HepG2 (cell line): ENCODE results near the gene STAG3. TPM values are rescaled to one million over a fixed set of nuclear protein-coding genes. Genes with fewer than 3 reads are reported as not detected.
A peak's percentile ranks its signal among the peaks of the same experiment; 100 is the strongest.

ENCODE experiments used
- ARNT2 ChIP-seq: sonication (generic); formaldehyde crosslinking; IDR thresholded peaks from 2 replicates; pipeline ENCODE4 v1.8.0; 2022; ENCODE audit warnings: mild to moderate bottlenecking, low read depth, missing genetic modification reagents, moderate library complexity
- ARNTL ChIP-seq: sonication (generic); formaldehyde crosslinking; IDR thresholded peaks from 2 replicates; pipeline ENCODE4 v1.4.0; 2020; ENCODE audit warnings: mild to moderate bottlenecking, missing genetic modification reagents
- CBX5 ChIP-seq: sonication (generic); formaldehyde crosslinking; IDR thresholded peaks from 2 replicates; pipeline ENCODE4 v1.4.0; 2020; ENCODE audit warnings: missing genetic modification reagents, borderline replicate concordance
- FIP1L1 ChIP-seq: fragments of 200-400 bp; formaldehyde crosslinking; IDR thresholded peaks from 2 replicates; pipeline ENCODE4 v1.6.1; 2018; ENCODE audit warnings: low read depth, mild to moderate bottlenecking, low read length, moderate library complexity, borderline replicate concordance; ENCODE audit not compliant: insufficient read depth
- FLYWCH1 ChIP-seq: sonication (generic); formaldehyde crosslinking; IDR thresholded peaks from 2 replicates; pipeline ENCODE4 v1.8.1; 2023; ENCODE audit warnings: mild to moderate bottlenecking, missing genetic modification reagents
- HINFP ChIP-seq: sonication (generic); formaldehyde crosslinking; IDR thresholded peaks from 2 replicates; pipeline ENCODE4 v1.4.0; 2020; ENCODE audit warnings: low read depth, mild to moderate bottlenecking, missing genetic modification reagents
- KDM5B ChIP-seq: sonication (generic); formaldehyde crosslinking; IDR thresholded peaks from 2 replicates; pipeline ENCODE4 v1.4.0; 2020; ENCODE audit warnings: missing genetic modification reagents, mild to moderate bottlenecking, borderline replicate concordance
- MBNL3 ChIP-seq: fragments of 250-450 bp; sonication (Bioruptor Pico); conservative IDR thresholded peaks from 2 replicates; pipeline ENCODE4 v1.8.0; 2022; ENCODE audit warnings: mild to moderate bottlenecking, inconsistent platforms
- MTA1 ChIP-seq: sonication (generic); formaldehyde crosslinking; IDR thresholded peaks from 2 replicates; pipeline ENCODE4 v1.4.0; 2020; ENCODE audit warnings: missing genetic modification reagents, mild to moderate bottlenecking, borderline replicate concordance
- NBN ChIP-seq: fragments of 450-650 bp; conservative IDR thresholded peaks from 2 replicates; pipeline ENCODE4 v1.6.1; 2017
- NRL ChIP-seq: sonication (generic); formaldehyde crosslinking; IDR thresholded peaks from 2 replicates; pipeline ENCODE4 v1.5.0; 2020; ENCODE audit warnings: missing genetic modification reagents, mild to moderate bottlenecking, moderate library complexity, borderline replicate concordance
- SOX13 ChIP-seq, 3 experiments: fragments of 450-650 bp in 1 of 3; sonication (generic) in 1 of 3; formaldehyde crosslinking in 1 of 3; IDR thresholded peaks in 2 of 3; conservative IDR thresholded peaks in 1 of 3; 2 replicates each; pipeline versions ENCODE4 v1.5.0 to v1.6.1; 2016 to 2020; ENCODE audit warnings: antibody characterized with exemption in 1 of 3, mild to moderate bottlenecking in 1 of 3, missing compliant biosample characterization in 1 of 3, missing genetic modification reagents in 1 of 3, moderate library complexity in 1 of 3
- SP2 ChIP-seq: sonication (generic); formaldehyde crosslinking; IDR thresholded peaks from 2 replicates; pipeline ENCODE4 v1.5.1; 2020; ENCODE audit warnings: mild to moderate bottlenecking, missing genetic modification reagents
- TSC22D2 ChIP-seq: sonication (generic); formaldehyde crosslinking; IDR thresholded peaks from 2 replicates; pipeline ENCODE4 v1.5.1; 2020; ENCODE audit warnings: missing genetic modification reagents, mild to moderate bottlenecking, borderline replicate concordance
- ZFP36L2 ChIP-seq: sonication (generic); formaldehyde crosslinking; IDR thresholded peaks from 2 replicates; pipeline ENCODE4 v1.4.0; 2020; ENCODE audit warnings: missing genetic modification reagents
- ZNF17 ChIP-seq: sonication (generic); formaldehyde crosslinking; IDR thresholded peaks from 2 replicates; pipeline ENCODE4 v1.5.0; 2020; ENCODE audit warnings: mild to moderate bottlenecking, missing genetic modification reagents
- ZNF335 ChIP-seq: sonication (generic); formaldehyde crosslinking; IDR thresholded peaks from 2 replicates; pipeline ENCODE4 v1.4.0; 2020; ENCODE audit warnings: missing genetic modification reagents
- ZNF563 ChIP-seq: sonication (generic); formaldehyde crosslinking; IDR thresholded peaks from 2 replicates; pipeline ENCODE4 v1.8.0; 2022; ENCODE audit warnings: mild to moderate bottlenecking, moderate library complexity, missing genetic modification reagents
- ZNF781 ChIP-seq: sonication (generic); formaldehyde crosslinking; IDR thresholded peaks from 2 replicates; pipeline ENCODE4 v1.5.1; 2020; ENCODE audit warnings: borderline replicate concordance, mild to moderate bottlenecking, missing genetic modification reagents; ENCODE audit errors: not compliant biosample characterization
- ZNF841 ChIP-seq: sonication (generic); formaldehyde crosslinking; IDR thresholded peaks from 2 replicates; pipeline ENCODE4 v1.8.1; 2023; ENCODE audit warnings: missing genetic modification reagents, borderline replicate concordance
- polyA plus RNA-seq, 8 experiments: library from polyadenylated mRNA; depleted of rRNA in 3 of 8; stranded (reverse) in 7 of 8; unstranded in 1 of 8; fragments of >200 nt; fragmentation: Illumina TruSeq in 4 of 8; extraction: Trizol in 4 of 8; gene quantifications; 2 replicates each; pipeline versions ENCODE4 v1.2.1 to v1.2.3, GENCODE V29; 2011 to 2016; ENCODE audit warnings: low read depth in 4 of 8, missing spikeins in 1 of 8, mixed read lengths in 1 of 8; ENCODE audit not compliant: insufficient read depth in 1 of 8
- total RNA-seq, 5 experiments: library from RNA; depleted of rRNA; stranded (reverse); fragments of >200 nt; fragmentation: Illumina TruSeq; extraction: Trizol; gene quantifications; 2 replicates each; pipeline ENCODE4 v1.2.3, GENCODE V29; 2016; ENCODE audit warnings: low read depth in 1 of 5
- TF ChIP-seq, protein P1 (sequence below): sonication (generic); formaldehyde crosslinking; IDR thresholded peaks from 2 replicates; pipeline ENCODE4 v1.4.0; 2020; ENCODE audit warnings: missing genetic modification reagents
- TF ChIP-seq, protein P2 (sequence below): sonication (generic); formaldehyde crosslinking; IDR thresholded peaks from 2 replicates; pipeline ENCODE4 v1.5.0; 2020; ENCODE audit warnings: mild to moderate bottlenecking, missing genetic modification reagents, borderline replicate concordance

Gene STAG3
- total and polyA plus RNA-seq, 2 of the 13 experiments (the other 11 are each of a cell fraction or from before 2014, with no cell fraction given) = 0.09 to 0.33 TPM

DNA sequence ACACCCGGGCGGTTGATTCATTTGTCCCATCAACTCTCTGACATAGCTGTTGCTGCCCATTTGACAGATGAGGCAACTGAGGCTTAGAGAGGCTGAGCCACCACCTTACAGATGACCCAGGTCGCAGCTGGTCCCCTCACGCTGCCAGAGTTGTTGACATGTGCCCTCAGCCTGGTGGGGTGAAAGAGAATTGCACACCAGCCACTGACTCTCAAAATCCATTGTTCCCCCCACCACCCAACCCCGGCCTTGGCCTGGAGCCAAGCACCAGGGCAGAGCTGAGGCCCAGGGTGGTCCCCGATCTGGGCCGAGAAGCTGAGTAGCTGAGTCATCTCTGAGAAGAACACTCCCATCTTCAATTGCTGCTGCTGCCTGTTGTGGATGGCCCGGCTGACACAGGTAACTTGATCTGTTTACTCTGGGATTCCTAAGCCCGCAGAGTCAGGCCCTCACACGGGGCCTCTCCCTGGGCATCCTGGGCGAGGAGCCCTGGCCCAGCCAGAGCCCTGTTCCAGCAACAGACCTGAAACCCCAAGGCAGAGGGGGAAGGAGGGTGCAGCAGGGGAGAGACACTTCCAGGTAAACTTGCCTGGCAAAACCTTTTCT is 69.5 kb downstream of the STAG3 start (continued):
- TF ChIP-seq SOX13 (IDR thresholded peaks at IDR 0.05) (no peak), SOX13 (CRISPR knock-in tag; conservative IDR thresholded peaks at IDR 0.05 in 1 of 2, IDR thresholded peaks at IDR 0.05 in 1 of 2) (peak in 1 of 2 experiments; percentile 75; a peak in 2 of 4 replicates), CBX5 (CRISPR knock-in tag) (no peak), FIP1L1 (no peak), ZNF781 (CRISPR knock-in tag) (no peak), TSC22D2 (no peak), HINFP (CRISPR knock-in tag) (no peak), ZNF17 (no peak), MTA1 (CRISPR knock-in tag) (peak; percentile 68), FLYWCH1 (CRISPR knock-in tag) (no peak), ZFP36L2 (CRISPR knock-in tag) (no peak), ZNF563 (CRISPR knock-in tag) (no peak), SP2 (CRISPR knock-in tag) (no peak), NRL (CRISPR knock-in tag) (no peak), ARNT2 (CRISPR knock-in tag) (no peak), ZNF841 (no peak), ARNTL (CRISPR knock-in tag) (0 out of 2 replicates have a peak, but pooled peaks have one; percentile 39), MBNL3 (no peak), NBN (no peak), ZNF335 (no peak), KDM5B (CRISPR knock-in tag) (no peak)
- TF ChIP-seq, protein P1, sequence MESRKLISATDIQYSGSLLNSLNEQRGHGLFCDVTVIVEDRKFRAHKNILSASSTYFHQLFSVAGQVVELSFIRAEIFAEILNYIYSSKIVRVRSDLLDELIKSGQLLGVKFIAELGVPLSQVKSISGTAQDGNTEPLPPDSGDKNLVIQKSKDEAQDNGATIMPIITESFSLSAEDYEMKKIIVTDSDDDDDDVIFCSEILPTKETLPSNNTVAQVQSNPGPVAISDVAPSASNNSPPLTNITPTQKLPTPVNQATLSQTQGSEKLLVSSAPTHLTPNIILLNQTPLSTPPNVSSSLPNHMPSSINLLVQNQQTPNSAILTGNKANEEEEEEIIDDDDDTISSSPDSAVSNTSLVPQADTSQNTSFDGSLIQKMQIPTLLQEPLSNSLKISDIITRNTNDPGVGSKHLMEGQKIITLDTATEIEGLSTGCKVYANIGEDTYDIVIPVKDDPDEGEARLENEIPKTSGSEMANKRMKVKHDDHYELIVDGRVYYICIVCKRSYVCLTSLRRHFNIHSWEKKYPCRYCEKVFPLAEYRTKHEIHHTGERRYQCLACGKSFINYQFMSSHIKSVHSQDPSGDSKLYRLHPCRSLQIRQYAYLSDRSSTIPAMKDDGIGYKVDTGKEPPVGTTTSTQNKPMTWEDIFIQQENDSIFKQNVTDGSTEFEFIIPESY (CRISPR knock-in tag) = no peak
- TF ChIP-seq, protein P2, sequence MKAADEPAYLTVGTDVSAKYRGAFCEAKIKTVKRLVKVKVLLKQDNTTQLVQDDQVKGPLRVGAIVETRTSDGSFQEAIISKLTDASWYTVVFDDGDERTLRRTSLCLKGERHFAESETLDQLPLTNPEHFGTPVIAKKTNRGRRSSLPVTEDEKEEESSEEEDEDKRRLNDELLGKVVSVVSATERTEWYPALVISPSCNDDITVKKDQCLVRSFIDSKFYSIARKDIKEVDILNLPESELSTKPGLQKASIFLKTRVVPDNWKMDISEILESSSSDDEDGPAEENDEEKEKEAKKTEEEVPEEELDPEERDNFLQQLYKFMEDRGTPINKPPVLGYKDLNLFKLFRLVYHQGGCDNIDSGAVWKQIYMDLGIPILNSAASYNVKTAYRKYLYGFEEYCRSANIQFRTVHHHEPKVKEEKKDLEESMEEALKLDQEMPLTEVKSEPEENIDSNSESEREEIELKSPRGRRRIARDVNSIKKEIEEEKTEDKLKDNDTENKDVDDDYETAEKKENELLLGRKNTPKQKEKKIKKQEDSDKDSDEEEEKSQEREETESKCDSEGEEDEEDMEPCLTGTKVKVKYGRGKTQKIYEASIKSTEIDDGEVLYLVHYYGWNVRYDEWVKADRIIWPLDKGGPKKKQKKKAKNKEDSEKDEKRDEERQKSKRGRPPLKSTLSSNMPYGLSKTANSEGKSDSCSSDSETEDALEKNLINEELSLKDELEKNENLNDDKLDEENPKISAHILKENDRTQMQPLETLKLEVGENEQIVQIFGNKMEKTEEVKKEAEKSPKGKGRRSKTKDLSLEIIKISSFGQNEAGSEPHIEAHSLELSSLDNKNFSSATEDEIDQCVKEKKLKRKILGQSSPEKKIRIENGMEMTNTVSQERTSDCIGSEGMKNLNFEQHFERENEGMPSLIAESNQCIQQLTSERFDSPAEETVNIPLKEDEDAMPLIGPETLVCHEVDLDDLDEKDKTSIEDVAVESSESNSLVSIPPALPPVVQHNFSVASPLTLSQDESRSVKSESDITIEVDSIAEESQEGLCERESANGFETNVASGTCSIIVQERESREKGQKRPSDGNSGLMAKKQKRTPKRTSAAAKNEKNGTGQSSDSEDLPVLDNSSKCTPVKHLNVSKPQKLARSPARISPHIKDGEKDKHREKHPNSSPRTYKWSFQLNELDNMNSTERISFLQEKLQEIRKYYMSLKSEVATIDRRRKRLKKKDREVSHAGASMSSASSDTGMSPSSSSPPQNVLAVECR = peak; percentile 28; the same call in 1 of the 2 replicates
